Neural progenitor cell (in vitro differentiated cells): ENCODE measurements around the gene SPDYE18.
"Not testable (repeated sequence)": the region's sequence is repeated elsewhere in the genome, so short reads cannot be mapped to it uniquely, and the experiment has no call there.

Experiments
- EZH2 ChIP-seq: fragments of 200-600 bp; sonication (generic); IDR thresholded peaks from 2 replicates; pipeline ENCODE4 v1.6.1; 2017; ENCODE audit warnings: antibody characterized with exemption, mild to moderate bottlenecking, moderate library complexity
- EZH2phosphoT487 ChIP-seq: fragments of 200-600 bp; sonication (generic); IDR thresholded peaks from 2 replicates; pipeline ENCODE4 v1.6.1; 2017; ENCODE audit warnings: antibody characterized with exemption
- TF ChIP-seq, protein P1 (sequence below): fragments of 200-600 bp; sonication (generic); IDR thresholded peaks from 2 replicates; pipeline ENCODE4 v1.5.1; 2017; ENCODE audit warnings: antibody characterized with exemption, mild to moderate bottlenecking

DNA sequence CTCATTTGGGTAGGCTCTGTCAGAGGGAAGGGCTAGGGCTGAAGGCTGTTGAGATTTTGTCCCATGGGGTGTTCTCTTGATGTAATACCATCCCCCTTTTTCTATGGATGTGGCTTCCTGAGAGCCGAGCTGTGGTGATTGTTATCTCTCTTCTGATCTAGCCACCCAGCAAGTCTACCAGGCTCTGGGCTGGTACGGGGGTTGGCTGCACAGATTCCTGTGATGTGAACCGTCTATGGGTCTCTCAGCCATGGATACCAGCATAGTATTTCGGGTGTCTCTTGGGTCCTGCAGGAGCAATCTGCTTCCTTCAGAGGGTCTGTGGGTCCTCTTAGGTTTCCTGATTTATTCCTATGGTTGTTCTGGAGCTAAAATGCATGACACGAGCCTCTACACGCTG lies 8.8 kb upstream of the SPDYE18 start:
- TF ChIP-seq, protein P1, sequence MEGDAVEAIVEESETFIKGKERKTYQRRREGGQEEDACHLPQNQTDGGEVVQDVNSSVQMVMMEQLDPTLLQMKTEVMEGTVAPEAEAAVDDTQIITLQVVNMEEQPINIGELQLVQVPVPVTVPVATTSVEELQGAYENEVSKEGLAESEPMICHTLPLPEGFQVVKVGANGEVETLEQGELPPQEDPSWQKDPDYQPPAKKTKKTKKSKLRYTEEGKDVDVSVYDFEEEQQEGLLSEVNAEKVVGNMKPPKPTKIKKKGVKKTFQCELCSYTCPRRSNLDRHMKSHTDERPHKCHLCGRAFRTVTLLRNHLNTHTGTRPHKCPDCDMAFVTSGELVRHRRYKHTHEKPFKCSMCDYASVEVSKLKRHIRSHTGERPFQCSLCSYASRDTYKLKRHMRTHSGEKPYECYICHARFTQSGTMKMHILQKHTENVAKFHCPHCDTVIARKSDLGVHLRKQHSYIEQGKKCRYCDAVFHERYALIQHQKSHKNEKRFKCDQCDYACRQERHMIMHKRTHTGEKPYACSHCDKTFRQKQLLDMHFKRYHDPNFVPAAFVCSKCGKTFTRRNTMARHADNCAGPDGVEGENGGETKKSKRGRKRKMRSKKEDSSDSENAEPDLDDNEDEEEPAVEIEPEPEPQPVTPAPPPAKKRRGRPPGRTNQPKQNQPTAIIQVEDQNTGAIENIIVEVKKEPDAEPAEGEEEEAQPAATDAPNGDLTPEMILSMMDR, result not testable (repeated sequence)
- not testable (repeated sequence) for TF ChIP-seq EZH2, EZH2phosphoT487
